K562 (cell line): Measurements from ENCODE around the gene KIAA0513. TPM values are rescaled to one million over a fixed set of nuclear protein-coding genes. Genes with fewer than 3 reads are reported as not detected.

Experiments
- ATAC-seq: fragments of 200-7000 bp; cut with Tn5 transposase; 3 replicates; pipeline ENCODE4 v1.9.1; 2020; ENCODE audit warnings: moderate library complexity
- BruUV-seq: library from RNA; stranded (reverse); fragments of 400-500 nt; replicated peaks from 2 replicates; lab custom pipeline; 2021; lab: Mats Ljungman, UMichigan
- CTCF ChIA-PET: fragments of 300-600 bp; formaldehyde crosslinking; extraction: SDS; loops from one replicate; lab custom pipeline; 2021; ENCODE audit warnings: low intra/inter-chr PET ratio; lab: Yijun Ruan, JAX
- POLR2A ChIA-PET: fragments of 300-600, 350-650 bp; sonication (Branson Sonifier 250); formaldehyde crosslinking; extraction: SDS; loops from one replicate; lab custom pipeline; 2021; ENCODE audit warnings: antibody characterized with exemption, inconsistent platforms; lab: Yijun Ruan, JAX
- DNase-seq, 4 experiments: peaks; one replicate each; pipeline versions ENCODE4 v3.0.0 to v3.0.0-alpha.2; 2011 to 2018; ENCODE audit warnings: low spot score in 3 of 4, mixed read lengths in 3 of 4; ENCODE audit errors: extremely low read depth in 1 of 4
- FAIRE-seq: peaks from 2 replicates; lab custom pipeline; 2011; peaks lifted over from hg19 to GRCh38; lab: Jason Lieb, UNC
- H2AFZ ChIP-seq: 2 replicates; pipeline ENCODE4 v1.6.0; 2011; ENCODE audit warnings: low read depth, low read length, control low read depth, inconsistent platforms
- H3K27ac ChIP-seq: fragments of 200-600 bp; 3 replicates; pipeline ENCODE4 v1.8.0; 2011; ENCODE audit warnings: low read depth, mild to moderate bottlenecking, control low read depth, inconsistent platforms, low read length, moderate library complexity, mixed read lengths; ENCODE audit errors: extremely low read depth
- H3K27me3 ChIP-seq, 2 experiments: fragments of 300-600 bp in 1 of 2; 2 replicates in 1 of 2; 3 replicates in 1 of 2; pipeline versions ENCODE4 v1.6.0 to v1.8.0; 2011; ENCODE audit warnings: inconsistent platforms in 2 of 2, low read length in 2 of 2, mild to moderate bottlenecking in 1 of 2, mixed read lengths in 1 of 2, moderate library complexity in 1 of 2; ENCODE audit not compliant: control insufficient read depth in 2 of 2, insufficient read depth in 2 of 2
- H3K36me3 ChIP-seq: fragments of 300-600 bp; 3 replicates; pipeline ENCODE4 v1.8.0; 2011; ENCODE audit warnings: mild to moderate bottlenecking, low read length, inconsistent platforms; ENCODE audit not compliant: control insufficient read depth, insufficient read depth
- H3K4me1 ChIP-seq, 2 experiments: fragments of 200-600 bp in 1 of 2; replicated peaks in 1 of 2; 2 replicates in 1 of 2; 3 replicates in 1 of 2; pipeline versions ENCODE4 v1.5.1 to v1.8.0; 2011; ENCODE audit warnings: inconsistent platforms in 2 of 2, low read length in 2 of 2, mild to moderate bottlenecking in 1 of 2, mixed read lengths in 1 of 2, moderate library complexity in 1 of 2; ENCODE audit not compliant: control insufficient read depth in 2 of 2, insufficient read depth in 2 of 2
- H3K4me2 ChIP-seq: 2 replicates; pipeline ENCODE4 v1.6.1; 2011; ENCODE audit warnings: low read length, control low read depth, inconsistent platforms, mixed read lengths; ENCODE audit not compliant: insufficient read depth
- H3K4me3 ChIP-seq: fragments of 200-600 bp; sonication (generic), shearing (Covaris generic); 2 replicates; pipeline ENCODE4 v1.5.1; 2016; ENCODE audit warnings: control low read depth, inconsistent platforms
- H3K79me2 ChIP-seq: fragments of 200-600 bp; 3 replicates; pipeline ENCODE4 v1.8.0; 2011; ENCODE audit warnings: low read length, inconsistent platforms; ENCODE audit not compliant: control insufficient read depth, insufficient read depth
- H3K9ac ChIP-seq, 2 experiments: 2 replicates each; pipeline versions ENCODE4 v1.6.0 to v1.6.1; 2011; ENCODE audit warnings: low read depth in 2 of 2, low read length in 2 of 2, control low read depth in 1 of 2, inconsistent platforms in 1 of 2, mild to moderate bottlenecking in 1 of 2, mixed read lengths in 1 of 2; ENCODE audit not compliant: insufficient read depth in 1 of 2
- H3K9me1 ChIP-seq: one replicate; pipeline ENCODE4 v1.6.0; 2011; ENCODE audit warnings: inconsistent platforms, mild to moderate bottlenecking, low read length, moderate library complexity; ENCODE audit not compliant: control insufficient read depth, insufficient read depth
- H3K9me3 ChIP-seq: replicated peaks from 2 replicates; pipeline ENCODE4 v1.5.1; 2011; ENCODE audit warnings: low read depth, low read length, inconsistent platforms; ENCODE audit not compliant: control insufficient read depth, insufficient read depth
- H4K20me1 ChIP-seq: replicated peaks from 2 replicates; pipeline ENCODE4 v1.6.1; 2011; ENCODE audit warnings: low read length, inconsistent platforms, mixed read lengths; ENCODE audit not compliant: control insufficient read depth, insufficient read depth
- NR2C1 ChIP-seq, 2 experiments: fragments of 450-650 bp; IDR thresholded peaks; 2 replicates each; pipeline ENCODE4 v1.6.1; 2017; ENCODE audit warnings: mild to moderate bottlenecking in 2 of 2, antibody characterized with exemption in 1 of 2, inconsistent platforms in 1 of 2, missing compliant biosample characterization in 1 of 2, missing genetic modification characterization in 1 of 2
- OTX1 ChIP-seq: fragments of 450-650 bp; formaldehyde crosslinking; IDR thresholded peaks from 2 replicates; pipeline ENCODE4 v1.4.0; 2022; ENCODE audit warnings: mild to moderate bottlenecking
- POLR2G ChIP-seq: fragments of 200-400 bp; formaldehyde crosslinking; IDR thresholded peaks from 2 replicates; pipeline ENCODE4 v1.6.1; 2017; ENCODE audit warnings: low read depth, mild to moderate bottlenecking, antibody characterized with exemption, low read length, moderate library complexity
- ZKSCAN1 ChIP-seq: fragments of 150-350 bp; IDR thresholded peaks from 2 replicates; pipeline ENCODE4 v1.6.1; 2016; ENCODE audit warnings: low read depth, low read length
- WGBS: fragments of 100-300 bp; shearing (Covaris generic); methylation state at CpG from one replicate; pipeline ENCODE4 v1.1.6; 2016; ENCODE audit warnings: low coverage, mixed read lengths; ENCODE audit not compliant: insufficient coverage; ENCODE audit errors: missing lambda C conversion rate; 5-methylcytosine and 5-hydroxymethylcytosine counted together
- in situ Hi-C: fragments of 300-500 bp; cut with MboI; formaldehyde crosslinking; loops from 4 replicates; pipeline ENCODE4 v1.15.0; 2018; ENCODE audit warnings: inconsistent platforms, mixed read lengths
- intact Hi-C: fragments of 100-400 bp; cut with micrococcal nuclease; formaldehyde crosslinking; loops from 2 replicates; pipeline ENCODE4 v1.14.2; 2022
- polyA plus RNA-seq, 8 experiments: library from polyadenylated mRNA; depleted of rRNA in 4 of 8; stranded (reverse) in 5 of 8; unstranded in 3 of 8; fragments of >200 nt; fragmentation: Nextera tagmentation in 2 of 8; fragmentation: Illumina TruSeq in 1 of 8; extraction: Ambion mirVana in 2 of 8; extraction: Trizol in 1 of 8; gene quantifications; 2 replicates each; pipeline versions ENCODE4 v1.2.1 to v1.2.3, GENCODE V29; 2011 to 2014; ENCODE audit warnings: inconsistent platforms in 1 of 8, missing spikeins in 1 of 8
- total RNA-seq, 7 experiments: library from RNA; depleted of rRNA in 6 of 7; stranded (reverse); fragments of >200 nt in 6 of 7; fragmentation: Illumina TruSeq in 2 of 7; extraction: Trizol in 2 of 7; gene quantifications; 2 replicates each; pipeline versions ENCODE4 v1.2.1 to v1.2.3, GENCODE V29; 2011 to 2021; ENCODE audit warnings: low replicate concordance in 1 of 7

KIAA0513 gene
- total and polyA plus RNA-seq, 9 of the 15 experiments (the other 6 are each of a cell fraction or from before 2014, with no cell fraction given) = 0.18 to 13.7 (median 10.2) TPM

- TF ChIP-seq NR2C1 (IDR thresholded peaks at IDR 0.05) (no peak), NR2C1 (tag; IDR thresholded peaks at IDR 0.05) (no peak), ZKSCAN1 (no peak)
Observed at GRCh38 chr16:85077039-85077438, 49.4 kb downstream of the KIAA0513 start (continued).

- ChIA-PET POLR2A (no interaction called here), CTCF (no interaction called here)
- 93% methylated on average over 12 of the region's 16 CpGs for WGBS
- Histone ChIP-seq H3K4me1 (peaks cover 0 to 29% of the 10 kb centered on the region in 2 experiments; a peak in 2 of 5 replicates), H3K9me3 (no peaks in the 10 kb centered on the region), H3K4me3 (no peak overlapping the region), H3K9me1 (no peaks in the 10 kb centered on the region), H3K79me2 (no peaks in the 10 kb centered on the region), H3K36me3 (peaks cover 49% of the 10 kb centered on the region; the same call in 1 of the 3 replicates), H2AFZ (no peak overlapping the region), H3K9ac (no peak overlapping the region; a peak in 1 of 4 replicates), H3K27ac (no peak overlapping the region), H3K4me2 (no peak overlapping the region), H4K20me1 (no peaks in the 10 kb centered on the region; the same call in 1 of the 2 replicates), H3K27me3 (no peaks in the 10 kb centered on the region)
- TF ChIP-seq OTX1 (CRISPR knock-in tag) (no peak), POLR2G (peak; percentile 5; the same call in 1 of the 2 replicates)
- in situ Hi-C loops (no loop called here), intact Hi-C loops (no loop called here)
- no TSS peak for BruUV-seq
- FAIRE-seq (no peak), ATAC-seq (no peak), DNase-seq (no peak)
Observed at GRCh38 chr16:85077576-85078125, 50.1 kb downstream of the KIAA0513 start.
